ENCODE measurements around the gene GABBR2.

- no peak for TF ChIP-seq SMARCC2 (IDR thresholded peaks at IDR 0.05; ENCODE audit: low read depth)
- TF ChIP-seq, protein P1, sequence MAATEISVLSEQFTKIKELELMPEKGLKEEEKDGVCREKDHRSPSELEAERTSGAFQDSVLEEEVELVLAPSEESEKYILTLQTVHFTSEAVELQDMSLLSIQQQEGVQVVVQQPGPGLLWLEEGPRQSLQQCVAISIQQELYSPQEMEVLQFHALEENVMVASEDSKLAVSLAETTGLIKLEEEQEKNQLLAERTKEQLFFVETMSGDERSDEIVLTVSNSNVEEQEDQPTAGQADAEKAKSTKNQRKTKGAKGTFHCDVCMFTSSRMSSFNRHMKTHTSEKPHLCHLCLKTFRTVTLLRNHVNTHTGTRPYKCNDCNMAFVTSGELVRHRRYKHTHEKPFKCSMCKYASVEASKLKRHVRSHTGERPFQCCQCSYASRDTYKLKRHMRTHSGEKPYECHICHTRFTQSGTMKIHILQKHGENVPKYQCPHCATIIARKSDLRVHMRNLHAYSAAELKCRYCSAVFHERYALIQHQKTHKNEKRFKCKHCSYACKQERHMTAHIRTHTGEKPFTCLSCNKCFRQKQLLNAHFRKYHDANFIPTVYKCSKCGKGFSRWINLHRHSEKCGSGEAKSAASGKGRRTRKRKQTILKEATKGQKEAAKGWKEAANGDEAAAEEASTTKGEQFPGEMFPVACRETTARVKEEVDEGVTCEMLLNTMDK (IDR thresholded peaks at IDR 0.05; ENCODE audit: borderline replicate concordance, insufficient read depth, low read depth, low read length, poor library complexity, severe bottlenecking): no peak
- TF ChIP-seq, protein P2, sequence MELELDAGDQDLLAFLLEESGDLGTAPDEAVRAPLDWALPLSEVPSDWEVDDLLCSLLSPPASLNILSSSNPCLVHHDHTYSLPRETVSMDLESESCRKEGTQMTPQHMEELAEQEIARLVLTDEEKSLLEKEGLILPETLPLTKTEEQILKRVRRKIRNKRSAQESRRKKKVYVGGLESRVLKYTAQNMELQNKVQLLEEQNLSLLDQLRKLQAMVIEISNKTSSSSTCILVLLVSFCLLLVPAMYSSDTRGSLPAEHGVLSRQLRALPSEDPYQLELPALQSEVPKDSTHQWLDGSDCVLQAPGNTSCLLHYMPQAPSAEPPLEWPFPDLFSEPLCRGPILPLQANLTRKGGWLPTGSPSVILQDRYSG (tag; conservative IDR thresholded peaks at IDR 0.05; ENCODE audit: low read depth): no peak
- TF ChIP-seq, protein P3, sequence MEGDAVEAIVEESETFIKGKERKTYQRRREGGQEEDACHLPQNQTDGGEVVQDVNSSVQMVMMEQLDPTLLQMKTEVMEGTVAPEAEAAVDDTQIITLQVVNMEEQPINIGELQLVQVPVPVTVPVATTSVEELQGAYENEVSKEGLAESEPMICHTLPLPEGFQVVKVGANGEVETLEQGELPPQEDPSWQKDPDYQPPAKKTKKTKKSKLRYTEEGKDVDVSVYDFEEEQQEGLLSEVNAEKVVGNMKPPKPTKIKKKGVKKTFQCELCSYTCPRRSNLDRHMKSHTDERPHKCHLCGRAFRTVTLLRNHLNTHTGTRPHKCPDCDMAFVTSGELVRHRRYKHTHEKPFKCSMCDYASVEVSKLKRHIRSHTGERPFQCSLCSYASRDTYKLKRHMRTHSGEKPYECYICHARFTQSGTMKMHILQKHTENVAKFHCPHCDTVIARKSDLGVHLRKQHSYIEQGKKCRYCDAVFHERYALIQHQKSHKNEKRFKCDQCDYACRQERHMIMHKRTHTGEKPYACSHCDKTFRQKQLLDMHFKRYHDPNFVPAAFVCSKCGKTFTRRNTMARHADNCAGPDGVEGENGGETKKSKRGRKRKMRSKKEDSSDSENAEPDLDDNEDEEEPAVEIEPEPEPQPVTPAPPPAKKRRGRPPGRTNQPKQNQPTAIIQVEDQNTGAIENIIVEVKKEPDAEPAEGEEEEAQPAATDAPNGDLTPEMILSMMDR (IDR thresholded peaks at IDR 0.05 in 2 of 3, conservative IDR thresholded peaks at IDR 0.05 in 1 of 3; ENCODE audit: insufficient read depth in 2 of 3, low read depth in 1 of 3, low read length in 3 of 3): peak; percentile 42 to 52 (median 50)
- TF ChIP-seq, protein P4, sequence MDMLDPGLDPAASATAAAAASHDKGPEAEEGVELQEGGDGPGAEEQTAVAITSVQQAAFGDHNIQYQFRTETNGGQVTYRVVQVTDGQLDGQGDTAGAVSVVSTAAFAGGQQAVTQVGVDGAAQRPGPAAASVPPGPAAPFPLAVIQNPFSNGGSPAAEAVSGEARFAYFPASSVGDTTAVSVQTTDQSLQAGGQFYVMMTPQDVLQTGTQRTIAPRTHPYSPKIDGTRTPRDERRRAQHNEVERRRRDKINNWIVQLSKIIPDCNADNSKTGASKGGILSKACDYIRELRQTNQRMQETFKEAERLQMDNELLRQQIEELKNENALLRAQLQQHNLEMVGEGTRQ (CRISPR knock-in tag; IDR thresholded peaks at IDR 0.05): no peak
Measured at GRCh38 chr9:98383758-98384157, 325.0 kb downstream of the GABBR2 start.

Measured in K562 (cell line).